NCI-H345 treated with DMSO at 0.1 percent for 48 hours (cell line): ENCODE results near the gene SEZ6L2.

Source experiments
- DNase-seq: peaks from one replicate; lab custom pipeline; 2025; ENCODE audit not compliant: unreplicated experiment; lab: John Stamatoyannopoulos, UW

SEZ6L2 gene

DNA sequence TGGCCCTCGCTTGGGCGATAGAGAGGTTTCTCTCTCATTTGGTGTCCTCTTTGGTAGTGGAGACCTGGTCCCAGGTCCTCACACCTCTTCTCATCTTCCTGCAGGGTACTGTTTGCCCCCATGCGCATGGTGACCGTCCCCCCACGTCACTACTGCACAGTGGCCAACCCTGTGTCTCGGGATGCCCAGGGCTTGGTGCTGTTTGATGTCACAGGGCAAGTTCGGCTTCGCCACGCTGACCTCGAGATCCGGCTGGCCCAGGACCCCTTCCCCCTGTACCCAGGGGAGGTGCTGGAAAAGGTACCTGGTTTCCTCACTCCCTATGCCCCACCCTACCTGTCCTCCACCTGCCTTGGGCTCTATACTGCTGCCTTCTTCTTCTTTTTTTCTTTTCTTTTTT, 68.6 kb downstream of the SEZ6L2 start:
- no peak for DNase-seq

DNA sequence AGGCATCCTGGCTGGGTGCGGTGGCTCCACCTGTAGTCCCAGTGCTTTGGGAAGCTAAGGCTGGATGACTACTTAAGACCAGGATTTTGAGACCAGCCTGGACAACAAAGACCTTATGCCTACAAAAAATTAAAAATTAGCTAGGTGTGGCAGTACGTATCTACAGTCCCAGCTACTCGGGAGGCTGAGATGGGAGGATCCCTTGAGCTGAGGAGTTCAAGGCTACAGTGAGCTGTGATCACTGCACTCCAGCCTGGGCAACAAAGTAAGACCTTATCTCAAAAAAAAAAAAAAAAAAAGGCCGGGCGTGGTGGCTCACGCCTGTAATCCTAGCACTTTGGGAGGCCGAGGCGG, 73.0 kb downstream of the SEZ6L2 start:
- DNase-seq = no peak

- no peak for DNase-seq
Observed at GRCh38 chr16:29825145-29826044, 74.0 kb downstream of the SEZ6L2 start.

DNA sequence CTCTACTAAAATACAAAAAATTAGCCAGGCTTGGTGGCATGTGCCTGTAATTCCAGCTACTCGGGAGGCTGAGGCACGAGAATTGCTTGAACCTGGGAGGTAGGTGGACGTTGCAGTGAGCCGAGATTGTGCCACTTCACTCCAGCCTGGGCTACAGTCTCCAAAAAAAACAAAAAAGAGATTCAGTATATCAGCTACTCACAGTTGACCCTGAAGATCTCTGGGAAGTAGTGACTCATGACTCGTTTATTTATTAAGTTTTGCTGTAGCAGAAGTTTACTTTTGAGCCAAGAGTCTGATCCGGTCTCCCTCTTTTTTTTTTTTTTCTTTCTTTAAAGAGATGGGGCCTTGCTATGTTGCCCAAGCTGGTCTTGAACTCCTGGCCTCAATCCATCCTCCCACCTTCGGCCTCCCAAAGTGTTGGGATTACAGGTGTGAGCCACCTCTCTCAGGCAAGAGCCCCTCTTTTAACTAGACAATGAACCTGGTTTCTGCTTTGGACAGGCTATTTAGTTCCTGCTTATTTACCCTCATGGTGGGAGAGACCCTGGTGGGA, 74.7 kb downstream of the SEZ6L2 start:
- no peak for DNase-seq

- no peak for DNase-seq
Observed at GRCh38 chr16:29821643-29822115, 77.7 kb downstream of the SEZ6L2 start.
